B cell (primary cell): ENCODE measurements around the gene ZXDB. TPM values are rescaled to one million over a fixed set of nuclear protein-coding genes. Genes with fewer than 3 reads are reported as not detected.
"Not testable (repeated sequence)": the region's sequence is repeated elsewhere in the genome, so short reads cannot be mapped to it uniquely, and the experiment has no call there.

Experiments
- ATAC-seq: fragments of 200-7000 bp; cut with Tn5 transposase; one replicate; pipeline ENCODE4 v1.10.0; 2021; ENCODE audit warnings: low read depth, mild to moderate bottlenecking, moderate number of reproducible peaks, moderate library complexity
- CTCF ChIA-PET: fragments of 350-600 bp; sonication (Branson Sonifier 250); formaldehyde crosslinking; loops from one replicate; lab custom pipeline; 2021; ENCODE audit warnings: antibody characterized with exemption, inconsistent platforms; lab: Charles Lee
- POLR2A ChIA-PET: fragments of 350-600 bp; sonication (Branson Sonifier 250); formaldehyde crosslinking; loops from one replicate; lab custom pipeline; 2021; ENCODE audit warnings: antibody characterized with exemption; lab: Charles Lee
- DNase-seq: peaks from one replicate; pipeline ENCODE4 v3.0.0; 2013
- H2AFZ ChIP-seq: 2 replicates; pipeline ENCODE4 v1.6.1; 2012; ENCODE audit warnings: mild to moderate bottlenecking, low read depth, low read length; ENCODE audit not compliant: insufficient read depth, poor library complexity, severe bottlenecking
- H3K27ac ChIP-seq, 2 donors: 1 replicate in 1 of 2; 2 replicates in 1 of 2; pipeline ENCODE4 v1.5.1; 2012 to 2013; ENCODE audit warnings: low read length in 2 of 2, mild to moderate bottlenecking in 2 of 2, moderate library complexity in 1 of 2
- H3K27me3 ChIP-seq, 4 experiments: fragments of 200-600 bp in 1 of 4; sonication (generic) in 1 of 4; replicated peaks in 1 of 4; 1 replicate in 2 of 4; 2 replicates in 2 of 4; pipeline versions ENCODE4 v1.6.1 to v1.7.0; 2013 to 2016; ENCODE audit warnings: low read length in 3 of 4, mild to moderate bottlenecking in 2 of 4, mixed read lengths in 1 of 4, moderate library complexity in 1 of 4; ENCODE audit not compliant: insufficient read depth in 4 of 4, control insufficient read depth in 3 of 4; ENCODE audit errors: control extremely low read depth in 1 of 4
- H3K36me3 ChIP-seq, 2 experiments: replicated peaks in 1 of 2; 1 replicate in 1 of 2; 2 replicates in 1 of 2; pipeline versions ENCODE4 v1.6.1 to v1.7.1; 2013; ENCODE audit warnings: low read length in 1 of 2; ENCODE audit not compliant: insufficient read depth in 2 of 2, control insufficient read depth in 1 of 2; ENCODE audit errors: control extremely low read depth in 1 of 2, extremely low read depth in 1 of 2
- H3K4me1 ChIP-seq, 2 donors: fragments of 200-600 bp in 1 of 2; sonication (generic) in 1 of 2; 1 replicate in 1 of 2; 2 replicates in 1 of 2; pipeline versions ENCODE4 v1.5.1 to v1.6.1; 2013 to 2017; ENCODE audit warnings: low read length in 2 of 2; ENCODE audit not compliant: control insufficient read depth in 2 of 2, insufficient read depth in 2 of 2
- H3K4me2 ChIP-seq: replicated peaks from 2 replicates; pipeline ENCODE3; 2012; ENCODE audit warnings: mild to moderate bottlenecking, low read depth, low read length; ENCODE audit not compliant: poor library complexity, severe bottlenecking
- H3K4me3 ChIP-seq, 5 experiments: fragments of 200-600 bp in 1 of 5; sonication (generic) in 1 of 5; 1 replicate in 3 of 5; 2 replicates in 2 of 5; pipeline versions ENCODE4 v1.5.1 to v1.7.0; 2011 to 2016; ENCODE audit warnings: low read length in 4 of 5, mild to moderate bottlenecking in 4 of 5, low read depth in 2 of 5, control low read depth in 1 of 5, moderate library complexity in 1 of 5; ENCODE audit not compliant: insufficient read depth in 1 of 5; ENCODE audit errors: control extremely low read depth in 1 of 5, extremely low read depth in 1 of 5
- H3K79me2 ChIP-seq: fragments of 200-600 bp; sonication (generic); one replicate; pipeline ENCODE4 v1.6.0; 2016; ENCODE audit warnings: low read length; ENCODE audit not compliant: control insufficient read depth, insufficient read depth
- H3K9ac ChIP-seq: fragments of 200-600 bp; sonication (generic); 2 replicates; pipeline ENCODE4 v1.6.1; 2017; ENCODE audit warnings: mild to moderate bottlenecking, low read length, moderate library complexity
- H3K9me3 ChIP-seq, 3 donors: one replicate each; pipeline versions ENCODE4 v1.6.1 to v1.7.1; 2013; ENCODE audit warnings: low read length in 2 of 3; ENCODE audit not compliant: control insufficient read depth in 2 of 3, insufficient read depth in 1 of 3; ENCODE audit errors: control extremely low read depth in 1 of 3
- H4K20me1 ChIP-seq: 2 replicates; pipeline ENCODE4 v1.6.0; 2012; ENCODE audit warnings: mild to moderate bottlenecking, low read length; ENCODE audit not compliant: insufficient read depth, control insufficient read depth, poor library complexity, severe bottlenecking
- H3K27ac Mint-ChIP-seq: one replicate; pipeline ENCODE4 v1.8.0; 2021; ENCODE audit warnings: mixed read lengths
- H3K27me3 Mint-ChIP-seq: one replicate; pipeline ENCODE4 v1.8.0; 2021; ENCODE audit warnings: mixed read lengths
- H3K4me1 Mint-ChIP-seq: one replicate; pipeline ENCODE4 v1.8.0; 2021; ENCODE audit warnings: mixed read lengths
- H3K4me3 Mint-ChIP-seq: one replicate; pipeline ENCODE4 v1.8.0; 2021; ENCODE audit warnings: mixed read lengths
- H3K9me3 Mint-ChIP-seq: one replicate; pipeline ENCODE4 v1.8.0; 2022; ENCODE audit warnings: mixed read lengths; ENCODE audit not compliant: insufficient read depth
- CTCF ChIP-seq: fragments of 200-600 bp; IDR thresholded peaks from one replicate; pipeline ENCODE4 v1.8.0; 2022; ENCODE audit warnings: antibody characterized with exemption, mild to moderate bottlenecking
- EZH2 ChIP-seq: IDR thresholded peaks from 2 replicates; pipeline ENCODE4 v1.6.1; 2012; ENCODE audit warnings: borderline replicate concordance, low read depth, mild to moderate bottlenecking, moderate library complexity, low read length; ENCODE audit not compliant: insufficient read depth, poor library complexity, severe bottlenecking
- WGBS: methylation state at CpG from one replicate; pipeline ENCODE4 v1.1.5; 2013; ENCODE audit warnings: missing lambda C conversion rate; ENCODE audit not compliant: insufficient coverage; 5-methylcytosine and 5-hydroxymethylcytosine counted together
- intact Hi-C: fragments of 100-400 bp; cut with micrococcal nuclease; formaldehyde crosslinking; loops from one replicate; pipeline ENCODE4 v1.10.0; 2022
- polyA plus RNA-seq: library from polyadenylated mRNA; depleted of rRNA; stranded (reverse); fragments of >200 nt; gene quantifications from 2 replicates; pipeline ENCODE4 v1.2.3, GENCODE V29; 2012
- total RNA-seq, 2 donors: library from RNA; stranded (reverse); fragments of 120-200 nt in 1 of 2; gene quantifications; 1 replicate in 1 of 2; 2 replicates in 1 of 2; pipeline versions ENCODE4 v1.2.3 to v1.2.4, GENCODE V29; 2013 to 2022

ZXDB gene
- total and polyA plus RNA-seq, 2 donors (not counting 1 experiment from before 2014, with no cell fraction given), result 9.4 to 16.6 TPM

GRCh38 chrX:57573754-57574153, 18.1 kb upstream of the ZXDB start:
- peaks cover 1% of the 10 kb centered on the region for H3K4me1 Mint-ChIP-seq
- CTCF ChIA-PET, result interaction anchor here (1.2 kb wide), 1 partner anchor 452 kb away, joined by 4 read pairs; no protein-coding TSS in a partner anchor
- DNase-seq, result peak; percentile 30

GRCh38 chrX:57582948-57583347, 8.9 kb upstream of the ZXDB start:
- H3K4me3 Mint-ChIP-seq, CTCF ChIA-PET, ATAC-seq, H3K9me3 Mint-ChIP-seq, H3K4me2 ChIP-seq, H3K9me3 ChIP-seq, H3K4me1 ChIP-seq, H3K27me3 Mint-ChIP-seq, H3K36me3 ChIP-seq, H3K27ac Mint-ChIP-seq, H3K79me2 ChIP-seq, H3K4me3 ChIP-seq, intact Hi-C loops, H3K27ac ChIP-seq, H3K9ac ChIP-seq, H4K20me1 ChIP-seq, POLR2A ChIA-PET, H3K4me1 Mint-ChIP-seq, H2AFZ ChIP-seq, H3K27me3 ChIP-seq: not testable (repeated sequence)
- peak; percentile 5 for DNase-seq
- TF ChIP-seq CTCF, result peak; percentile 39
- WGBS, result 20% methylated on average over 1 of the region's 9 CpGs

More at GRCh38 chrX:57573754-57574153, 18.1 kb upstream of the ZXDB start:
- H3K27me3 ChIP-seq, result no peaks in the 10 kb centered on the region
- H3K27ac Mint-ChIP-seq, result no peak overlapping the region
- no peak overlapping the region for H3K4me3 Mint-ChIP-seq
- no peak overlapping the region for H3K4me3 ChIP-seq
- 0% methylated on average over 1 of the region's 2 CpGs for WGBS
- no peaks in the 10 kb centered on the region for H3K9me3 ChIP-seq
- intact Hi-C loops, result loop anchor here (5.0 kb wide), 1 partner anchor 354 kb away; no protein-coding TSS in a partner anchor
- no peak overlapping the region for H3K9ac ChIP-seq
- ATAC-seq, result no peak
- H3K79me2 ChIP-seq, result no peaks in the 10 kb centered on the region
- H3K9me3 Mint-ChIP-seq, result no peaks in the 10 kb centered on the region
- H4K20me1 ChIP-seq, result no peaks in the 10 kb centered on the region
- no peak overlapping the region for H2AFZ ChIP-seq
- TF ChIP-seq EZH2 (no peak), CTCF (peak; percentile 25)
- POLR2A ChIA-PET, result no interaction called here
- no peak overlapping the region for H3K4me2 ChIP-seq
- no peaks in the 10 kb centered on the region for H3K4me1 ChIP-seq
- no peaks in the 10 kb centered on the region for H3K27me3 Mint-ChIP-seq
- no peaks in the 10 kb centered on the region for H3K36me3 ChIP-seq
- H3K27ac ChIP-seq, result no peak overlapping the region
